GM18858 (cell line): ENCODE results near the gene CACHD1.

ENCODE experiments used
- ATAC-seq: cut with Tn5 transposase; IDR thresholded peaks from one replicate; pipeline ENCODE4 v1.9.1; 2021; ENCODE audit not compliant: unreplicated experiment

Gene CACHD1

GRCh38 chr1:64472805-64473204 is 2.9 kb downstream of the CACHD1 start:
- ATAC-seq: no peak

- no peak for ATAC-seq
Observed at GRCh38 chr1:64473367-64473766, 3.4 kb downstream of the CACHD1 start.

GRCh38 chr1:64474133-64474532 is 4.2 kb downstream of the CACHD1 start:
- ATAC-seq: no peak

GRCh38 chr1:64474665-64475439 is 4.9 kb downstream of the CACHD1 start:
- ATAC-seq: no peak

- no peak for ATAC-seq
Observed at GRCh38 chr1:64476251-64476952, 6.5 kb downstream of the CACHD1 start.

GRCh38 chr1:64478594-64479470 is 8.9 kb downstream of the CACHD1 start:
- no peak for ATAC-seq

GRCh38 chr1:64479874-64480273 is 9.9 kb downstream of the CACHD1 start:
- no peak for ATAC-seq

GRCh38 chr1:64480999-64481772 is 11.3 kb downstream of the CACHD1 start:
- ATAC-seq: no peak

- no peak for ATAC-seq
Observed at GRCh38 chr1:64482128-64482527, 12.2 kb downstream of the CACHD1 start.

GRCh38 chr1:64482720-64483119 is 12.8 kb downstream of the CACHD1 start:
- ATAC-seq: no peak

- no peak for ATAC-seq
Observed at GRCh38 chr1:64483731-64484414, 13.9 kb downstream of the CACHD1 start.

GRCh38 chr1:64484651-64485050 is 14.7 kb downstream of the CACHD1 start:
- ATAC-seq: no peak

- ATAC-seq: no peak
Observed at GRCh38 chr1:64486193-64486592, 16.3 kb downstream of the CACHD1 start.

- ATAC-seq: no peak
Observed at GRCh38 chr1:64487061-64487460, 17.1 kb downstream of the CACHD1 start.

- no peak for ATAC-seq
Observed at GRCh38 chr1:64488862-64489261, 18.9 kb downstream of the CACHD1 start.

GRCh38 chr1:64489707-64490106 is 19.8 kb downstream of the CACHD1 start:
- ATAC-seq: no peak

GRCh38 chr1:64490213-64490818 is 20.4 kb downstream of the CACHD1 start:
- ATAC-seq: no peak

- ATAC-seq: no peak
Observed at GRCh38 chr1:64492424-64492823, 22.5 kb downstream of the CACHD1 start.

- no peak for ATAC-seq
Observed at GRCh38 chr1:64493831-64494230, 23.9 kb downstream of the CACHD1 start.

GRCh38 chr1:64494659-64495058 is 24.7 kb downstream of the CACHD1 start:
- ATAC-seq: no peak
